Cardiac muscle cell (in vitro differentiated cells and primary cell): Measurements from ENCODE around the gene C2CD2L. TPM values are rescaled to one million over a fixed set of nuclear protein-coding genes. Genes with fewer than 3 reads are reported as not detected.

Experiments used
- DNase-seq, 2 donors: peaks; one replicate each; pipeline versions ENCODE4 v3.0.0 to v3.0.0-alpha.2; 2010 to 2017; ENCODE audit warnings: low read depth in 1 of 2, low spot score in 1 of 2
- H3K27ac ChIP-seq: fragments of 200-600 bp; sonication (generic); 2 replicates; pipeline ENCODE4 v1.5.1; 2016
- H3K27me3 ChIP-seq: fragments of 200-600 bp; sonication (generic); 2 replicates; pipeline ENCODE4 v1.6.0; 2016; ENCODE audit warnings: control low read depth
- H3K36me3 ChIP-seq: fragments of 200-600 bp; sonication (generic); 2 replicates; pipeline ENCODE4 v1.5.1; 2016; ENCODE audit warnings: control low read depth
- H3K4me1 ChIP-seq: fragments of 200-600 bp; sonication (generic); 2 replicates; pipeline ENCODE4 v1.8.1; 2017; ENCODE audit warnings: low read depth, mild to moderate bottlenecking, mixed run types
- H3K4me3 ChIP-seq: fragments of 200-600 bp; sonication (generic); 2 replicates; pipeline ENCODE4 v1.5.1; 2016; ENCODE audit warnings: mild to moderate bottlenecking
- H3K9me3 ChIP-seq: fragments of 200-600 bp; sonication (generic); 2 replicates; pipeline ENCODE4 v1.5.1; 2017; ENCODE audit warnings: low read depth, mild to moderate bottlenecking, control low read depth
- CTCF ChIP-seq: IDR thresholded peaks from 2 replicates; pipeline ENCODE4 v1.5.1; 2012; ENCODE audit warnings: low read depth, mild to moderate bottlenecking, low read length
- polyA plus RNA-seq: library from polyadenylated mRNA; unstranded; fragments of >200 nt; fragmentation: Nextera tagmentation; extraction: Ambion mirVana; gene quantifications from 2 replicates; pipeline ENCODE4 v1.2.1, GENCODE V29; 2016
- total RNA-seq: library from RNA; depleted of rRNA; stranded (reverse); fragments of >200 nt; gene quantifications from 2 replicates; pipeline ENCODE4 v1.2.3, GENCODE V29; 2016

C2CD2L gene
- total and polyA plus RNA-seq, 2 experiments from 2014 or later: 11.1 to 16.4 TPM

- Histone ChIP-seq H3K27ac (no peak overlapping the region), H3K27me3 (no peaks in the 10 kb centered on the region), H3K9me3 (no peaks in the 10 kb centered on the region), H3K4me1 (peaks cover 10% of the 10 kb centered on the region), H3K36me3 (peaks cover 13% of the 10 kb centered on the region), H3K4me3 (no peak overlapping the region)
- no peak for DNase-seq
- no peak for TF ChIP-seq CTCF
Observed at GRCh38 chr11:119091178-119091577, 16.0 kb upstream of the C2CD2L start.

- H3K27me3 ChIP-seq: no peaks in the 10 kb centered on the region
- peaks cover 10% of the 10 kb centered on the region for H3K4me1 ChIP-seq
- peak in 1 of 2 donors; percentile 4 for DNase-seq
- no peak for TF ChIP-seq CTCF
- H3K4me3 ChIP-seq: peak overlapping the region; percentile 74
- H3K27ac ChIP-seq: no peak overlapping the region
- H3K9me3 ChIP-seq: no peaks in the 10 kb centered on the region
- H3K36me3 ChIP-seq: peaks cover 20% of the 10 kb centered on the region
Observed at GRCh38 chr11:119091966-119092879, 14.9 kb upstream of the C2CD2L start.

GRCh38 chr11:119092880-119093842 lies 14.0 kb upstream of the C2CD2L start:
- peaks cover 30% of the 10 kb centered on the region for H3K36me3 ChIP-seq
- DNase-seq: peak in 1 of 2 donors; percentile 34
- H3K27ac ChIP-seq: peak overlapping the region; percentile 93
- peaks cover 10% of the 10 kb centered on the region for H3K4me1 ChIP-seq
- no peaks in the 10 kb centered on the region for H3K27me3 ChIP-seq
- no peaks in the 10 kb centered on the region for H3K9me3 ChIP-seq
- H3K4me3 ChIP-seq: peak overlapping the region; percentile 74
- no peak for TF ChIP-seq CTCF

- Histone ChIP-seq H3K27me3 (no peaks in the 10 kb centered on the region), H3K36me3 (peaks cover 33% of the 10 kb centered on the region), H3K4me3 (peak overlapping the region; percentile 74), H3K9me3 (no peaks in the 10 kb centered on the region), H3K27ac (peak overlapping the region; percentile 93), H3K4me1 (peaks cover 10% of the 10 kb centered on the region)
- no peak for TF ChIP-seq CTCF
- DNase-seq: peak; percentile 45 to 49
Observed at GRCh38 chr11:119093942-119094815, 13.0 kb upstream of the C2CD2L start.

GRCh38 chr11:119094816-119095065 lies 12.4 kb upstream of the C2CD2L start:
- Histone ChIP-seq H3K36me3 (peaks cover 32% of the 10 kb centered on the region), H3K4me1 (peaks cover 10% of the 10 kb centered on the region), H3K4me3 (peak overlapping the region; percentile 74), H3K27ac (peak overlapping the region; percentile 93), H3K27me3 (no peaks in the 10 kb centered on the region), H3K9me3 (no peaks in the 10 kb centered on the region)
- peak; percentile 78 for TF ChIP-seq CTCF
- peak; percentile 86 to 87 for DNase-seq
